H9 (cell line): Measurements from ENCODE around the gene LRRC10. TPM values are rescaled to one million over a fixed set of nuclear protein-coding genes. Genes with fewer than 3 reads are reported as not detected.

Source experiments
- DNase-seq: peaks from one replicate; pipeline ENCODE4 v3.0.0-alpha.2; 2017
- H2AFZ ChIP-seq: one replicate; pipeline ENCODE4 v1.6.1; 2013; ENCODE audit warnings: mild to moderate bottlenecking, low read length, control low read depth, moderate library complexity
- H2AK5ac ChIP-seq: 2 replicates; pipeline ENCODE4 v1.6.1; 2013; ENCODE audit warnings: low read length, control low read depth, mixed read lengths; ENCODE audit not compliant: insufficient read length
- H2BK120ac ChIP-seq: one replicate; pipeline ENCODE4 v1.6.1; 2013; ENCODE audit warnings: low read depth, mild to moderate bottlenecking, low read length, control low read depth, inconsistent platforms; ENCODE audit not compliant: poor library complexity, severe bottlenecking
- H2BK12ac ChIP-seq: 2 replicates; pipeline ENCODE4 v1.6.1; 2013; ENCODE audit warnings: low read length, control low read depth, mixed read lengths, low read depth; ENCODE audit not compliant: insufficient read length
- H2BK15ac ChIP-seq: 2 replicates; pipeline ENCODE4 v1.6.1; 2013; ENCODE audit warnings: low read depth, low read length, control low read depth
- H2BK20ac ChIP-seq: one replicate; pipeline ENCODE4 v1.6.1; 2013; ENCODE audit warnings: low read depth, mild to moderate bottlenecking, low read length, control low read depth, inconsistent platforms; ENCODE audit not compliant: poor library complexity, severe bottlenecking
- H2BK5ac ChIP-seq: 2 replicates; pipeline ENCODE4 v1.6.1; 2013; ENCODE audit warnings: low read length, control low read depth, mixed read lengths; ENCODE audit not compliant: insufficient read length
- H3K14ac ChIP-seq: 2 replicates; pipeline ENCODE4 v1.6.1; 2013; ENCODE audit warnings: low read length, control low read depth; ENCODE audit not compliant: insufficient read depth
- H3K18ac ChIP-seq: 2 replicates; pipeline ENCODE4 v1.6.1; 2013; ENCODE audit warnings: low read depth, mild to moderate bottlenecking, mixed read lengths, low read length, control low read depth; ENCODE audit not compliant: insufficient read length
- H3K23ac ChIP-seq: 2 replicates; pipeline ENCODE4 v1.6.1; 2013; ENCODE audit warnings: low read length, control low read depth, mixed read lengths, low read depth; ENCODE audit not compliant: insufficient read length
- H3K23me2 ChIP-seq: 2 replicates; pipeline ENCODE4 v1.6.1; 2013; ENCODE audit warnings: low read depth, mild to moderate bottlenecking, mixed read lengths, low read length, control low read depth; ENCODE audit not compliant: insufficient read length, poor library complexity, severe bottlenecking
- H3K27ac ChIP-seq: 2 replicates; pipeline ENCODE4 v1.5.1; 2013; ENCODE audit warnings: low read length, control low read depth, mixed read lengths, low read depth; ENCODE audit not compliant: insufficient read length
- H3K27me3 ChIP-seq: 2 replicates; pipeline ENCODE4 v1.6.1; 2013; ENCODE audit warnings: low read length, control low read depth, inconsistent platforms; ENCODE audit not compliant: insufficient read depth
- H3K4ac ChIP-seq: 2 replicates; pipeline ENCODE4 v1.6.1; 2013; ENCODE audit warnings: low read depth, mild to moderate bottlenecking, control low read depth, inconsistent platforms, low read length, moderate library complexity
- H3K4me1 ChIP-seq: 2 replicates; pipeline ENCODE4 v1.6.1; 2013; ENCODE audit warnings: low read length, control low read depth, inconsistent platforms; ENCODE audit not compliant: insufficient read depth
- H3K4me2 ChIP-seq: 2 replicates; pipeline ENCODE4 v1.6.1; 2013; ENCODE audit warnings: low read length, control low read depth, mixed read lengths; ENCODE audit not compliant: insufficient read length, insufficient read depth
- H3K56ac ChIP-seq: 2 replicates; pipeline ENCODE4 v1.6.1; 2013; ENCODE audit warnings: low read depth, mild to moderate bottlenecking, mixed read lengths, low read length, control low read depth; ENCODE audit not compliant: insufficient read length
- H3K79me1 ChIP-seq: 2 replicates; pipeline ENCODE4 v1.6.1; 2013; ENCODE audit warnings: low read depth, mild to moderate bottlenecking, moderate library complexity, low read length, control low read depth, inconsistent platforms; ENCODE audit not compliant: insufficient read depth, poor library complexity, severe bottlenecking
- H3K79me2 ChIP-seq: 2 replicates; pipeline ENCODE4 v1.6.1; 2013; ENCODE audit warnings: low read length, control low read depth, inconsistent platforms; ENCODE audit not compliant: insufficient read depth
- H3K9ac ChIP-seq: 2 replicates; pipeline ENCODE4 v1.6.1; 2013; ENCODE audit warnings: low read length, control low read depth, mixed read lengths; ENCODE audit not compliant: insufficient read length; ENCODE audit errors: extremely low read depth
- H3K9me3 ChIP-seq: one replicate; pipeline ENCODE4 v1.6.1; 2013; ENCODE audit warnings: low read depth, low read length, inconsistent platforms; ENCODE audit not compliant: control insufficient read depth
- H3T11ph ChIP-seq: one replicate; pipeline ENCODE4 v1.6.1; 2013; ENCODE audit warnings: mild to moderate bottlenecking, low read length, control low read depth, inconsistent platforms
- H4K20me1 ChIP-seq: one replicate; pipeline ENCODE4 v1.6.1; 2013; ENCODE audit not compliant: control insufficient read depth, insufficient read length, insufficient read depth
- H4K5ac ChIP-seq: 2 replicates; pipeline ENCODE4 v1.6.1; 2013; ENCODE audit warnings: low read depth, mild to moderate bottlenecking, mixed read lengths, low read length, control low read depth; ENCODE audit not compliant: insufficient read length
- H4K8ac ChIP-seq: replicated peaks from 2 replicates; pipeline ENCODE4 v1.6.1; 2013; ENCODE audit warnings: low read length, control low read depth, mixed read lengths, low read depth; ENCODE audit not compliant: insufficient read length
- H4K91ac ChIP-seq: 2 replicates; pipeline ENCODE4 v1.6.1; 2013; ENCODE audit warnings: low read depth, mild to moderate bottlenecking, moderate library complexity, mixed read lengths, low read length, control low read depth; ENCODE audit not compliant: insufficient read length
- H3K27ac Mint-ChIP-seq, 3 experiments: 2 replicates in 2 of 3; 3 replicates in 1 of 3; pipeline ENCODE4 v1.8.0; 2020 to 2021; ENCODE audit warnings: mixed read lengths in 3 of 3, mild to moderate bottlenecking in 1 of 3, moderate library complexity in 1 of 3
- H3K27me3 Mint-ChIP-seq: 2 replicates; pipeline ENCODE4 v1.8.0; 2021; ENCODE audit warnings: low read depth, mild to moderate bottlenecking, moderate library complexity, mixed read lengths
- H3K36me3 Mint-ChIP-seq, 3 experiments: 2 replicates in 2 of 3; 3 replicates in 1 of 3; pipeline ENCODE4 v1.8.0; 2020 to 2021; ENCODE audit warnings: low read depth in 3 of 3, mixed read lengths in 3 of 3; ENCODE audit not compliant: insufficient read depth in 1 of 3
- H3K4me1 Mint-ChIP-seq, 2 experiments: 2 replicates each; pipeline ENCODE4 v1.8.0; 2020; ENCODE audit warnings: mixed read lengths in 2 of 2
- H3K4me3 Mint-ChIP-seq, 2 experiments: 2 replicates in 1 of 2; 3 replicates in 1 of 2; pipeline ENCODE4 v1.8.0; 2020 to 2021; ENCODE audit warnings: mild to moderate bottlenecking in 2 of 2, mixed read lengths in 2 of 2, moderate library complexity in 1 of 2
- H3K9me3 Mint-ChIP-seq, 2 experiments: 2 replicates in 1 of 2; 3 replicates in 1 of 2; pipeline ENCODE4 v1.8.0; 2020; ENCODE audit warnings: mild to moderate bottlenecking in 2 of 2, mixed read lengths in 2 of 2, moderate library complexity in 1 of 2
- CTCF ChIP-seq: fragments of 200-600 bp; sonication (generic); conservative IDR thresholded peaks from 3 replicates; pipeline ENCODE4 v1.8.0; 2021; ENCODE audit warnings: antibody characterized with exemption, mild to moderate bottlenecking
- WGBS: extraction: QIAGEN DNeasy Blood & Tissue Kit; methylation state at CpG from one replicate; pipeline ENCODE4 v1.1.7; 2013; ENCODE audit warnings: missing lambda C conversion rate, low lambda C conversion rate, mixed read lengths; ENCODE audit not compliant: insufficient read length; ENCODE audit errors: extremely low coverage; 5-methylcytosine and 5-hydroxymethylcytosine counted together
- total RNA-seq: library from RNA; stranded (reverse); gene quantifications from 2 replicates; pipeline ENCODE4 v1.2.1, GENCODE V29; 2021

LRRC10 gene
- total RNA-seq, 1 experiment from 2014 or later, result not detected

DNA sequence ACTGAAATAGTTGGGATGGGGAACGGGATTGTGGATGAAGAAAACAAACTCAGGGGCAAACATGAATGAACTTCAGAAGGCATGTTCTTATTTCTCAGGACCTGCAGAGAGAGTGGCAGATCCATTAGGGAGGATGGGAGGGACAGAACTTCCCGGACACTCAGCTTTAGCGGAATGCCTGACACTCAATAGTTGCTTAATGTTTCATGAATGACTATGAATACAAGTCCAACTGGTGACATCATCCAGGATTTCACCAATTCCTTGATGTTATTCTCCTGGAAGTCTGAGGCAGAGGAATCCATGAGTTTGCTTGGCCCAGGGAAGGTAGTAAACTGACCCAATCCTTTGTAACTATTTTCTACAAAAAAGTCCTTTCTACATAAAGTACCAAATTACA is 37.8 kb upstream of the LRRC10 start:
- H3K4me1 Mint-ChIP-seq, result no peaks in the 10 kb centered on the region
- Histone ChIP-seq H3K56ac (no peak overlapping the region), H2BK12ac (no peak overlapping the region), H2BK20ac (no peak overlapping the region), H2AK5ac (no peak overlapping the region), H3K14ac (no peak overlapping the region), H4K91ac (no peak overlapping the region), H3K23ac (no peak overlapping the region), H3K9ac (no peak overlapping the region), H3K4me1 (no peaks in the 10 kb centered on the region), H3K9me3 (no peaks in the 10 kb centered on the region), H2BK15ac (no peak overlapping the region), H3K79me2 (no peaks in the 10 kb centered on the region), H4K5ac (no peak overlapping the region), H4K20me1 (no peaks in the 10 kb centered on the region), H3K79me1 (no peaks in the 10 kb centered on the region), H3K23me2 (no peaks in the 10 kb centered on the region), H3K27ac (no peak overlapping the region), H3K4me2 (no peak overlapping the region), H4K8ac (no peak overlapping the region), H2BK5ac (no peak overlapping the region), H3K27me3 (no peaks in the 10 kb centered on the region), H2BK120ac (no peak overlapping the region), H3K4ac (no peak overlapping the region), H3T11ph (no peak overlapping the region), H3K18ac (no peak overlapping the region), H2AFZ (no peak overlapping the region)
- H3K27me3 Mint-ChIP-seq, result no peaks in the 10 kb centered on the region
- DNase-seq, result no peak
- H3K4me3 Mint-ChIP-seq, result no peak overlapping the region
- no peaks in the 10 kb centered on the region for H3K9me3 Mint-ChIP-seq
- no peaks in the 10 kb centered on the region for H3K36me3 Mint-ChIP-seq
- H3K27ac Mint-ChIP-seq, result no peak overlapping the region
- TF ChIP-seq CTCF, result no peak
- no CpG with 5 or more reads among the region's 3 CpGs for WGBS
